KMS-11 (cell line): ENCODE results near the gene NSD1.

ENCODE experiments used
- H2AFZ ChIP-seq: fragments of 200-600 bp; sonication (generic); 2 replicates; pipeline ENCODE4 v1.6.1; 2016; ENCODE audit warnings: antibody characterized with exemption, mixed run types, low read depth
- H3K27ac ChIP-seq: fragments of 200-600 bp; sonication (generic); 2 replicates; pipeline ENCODE4 v1.6.1; 2016; ENCODE audit warnings: mild to moderate bottlenecking, mixed run types
- H3K27me3 ChIP-seq: fragments of 200-600 bp; sonication (generic); 2 replicates; pipeline ENCODE4 v1.6.1; 2017; ENCODE audit warnings: mild to moderate bottlenecking, low read depth, mixed run types, moderate library complexity; ENCODE audit not compliant: insufficient read depth
- H3K36me3 ChIP-seq: fragments of 200-600 bp; sonication (generic); 2 replicates; pipeline ENCODE4 v1.6.1; 2017; ENCODE audit warnings: mild to moderate bottlenecking, mixed run types; ENCODE audit not compliant: insufficient read depth
- H3K4me1 ChIP-seq: fragments of 200-600 bp; sonication (generic); 2 replicates; pipeline ENCODE4 v1.6.1; 2016; ENCODE audit warnings: mild to moderate bottlenecking, low read depth, mixed run types; ENCODE audit not compliant: poor library complexity, severe bottlenecking
- H3K4me2 ChIP-seq: fragments of 200-600 bp; sonication (generic); 2 replicates; pipeline ENCODE4 v1.7.0; 2016; ENCODE audit warnings: mild to moderate bottlenecking, mixed run types
- H3K4me3 ChIP-seq: fragments of 200-600 bp; sonication (generic); IDR thresholded peaks from 2 replicates; pipeline ENCODE4 v1.6.1; 2017; ENCODE audit warnings: low read depth, low read length, mixed read lengths; ENCODE audit not compliant: insufficient read depth
- H3K79me2 ChIP-seq: fragments of 200-600 bp; sonication (generic); 2 replicates; pipeline ENCODE4 v1.6.1; 2016; ENCODE audit warnings: low read depth, mixed run types; ENCODE audit not compliant: insufficient read depth
- H3K9ac ChIP-seq: fragments of 200-600 bp; sonication (generic); 2 replicates; pipeline ENCODE4 v1.6.1; 2016; ENCODE audit warnings: mild to moderate bottlenecking, mixed run types
- H4K20me1 ChIP-seq: fragments of 200-600 bp; sonication (generic); 2 replicates; pipeline ENCODE4 v1.6.1; 2016; ENCODE audit warnings: mild to moderate bottlenecking, mixed run types; ENCODE audit not compliant: insufficient read depth
- CTCF ChIP-seq: fragments of 200-600 bp; sonication (generic); conservative IDR thresholded peaks from 2 replicates; pipeline ENCODE4 v1.6.1; 2017; ENCODE audit warnings: low read depth, mild to moderate bottlenecking, antibody characterized with exemption, low read length, moderate library complexity, mixed read lengths

The NSD1 gene

GRCh38 chr5:177185993-177186392, 52.4 kb downstream of the NSD1 start:
- Histone ChIP-seq H3K9ac (no peak overlapping the region), H3K4me1 (no peaks in the 10 kb centered on the region), H3K4me2 (no peak overlapping the region), H3K36me3 (no peaks in the 10 kb centered on the region), H4K20me1 (no peaks in the 10 kb centered on the region), H3K27me3 (no peaks in the 10 kb centered on the region), H3K79me2 (no peaks in the 10 kb centered on the region), H3K27ac (no peak overlapping the region), H2AFZ (no peak overlapping the region), H3K4me3 (no peak overlapping the region)
- TF ChIP-seq CTCF = no peak

- Histone ChIP-seq H3K4me3 (no peak overlapping the region), H3K27ac (no peak overlapping the region), H3K27me3 (no peaks in the 10 kb centered on the region), H3K79me2 (no peaks in the 10 kb centered on the region), H2AFZ (no peak overlapping the region), H3K36me3 (no peaks in the 10 kb centered on the region), H3K4me1 (no peaks in the 10 kb centered on the region), H3K4me2 (no peak overlapping the region), H3K9ac (no peak overlapping the region), H4K20me1 (no peaks in the 10 kb centered on the region)
- TF ChIP-seq CTCF = no peak
Observed at GRCh38 chr5:177186645-177187044, 53.1 kb downstream of the NSD1 start.

GRCh38 chr5:177188775-177189174, 55.2 kb downstream of the NSD1 start:
- no peak overlapping the region for H3K4me2 ChIP-seq
- no peak overlapping the region for H3K27ac ChIP-seq
- H3K4me1 ChIP-seq = no peaks in the 10 kb centered on the region
- no peak overlapping the region for H2AFZ ChIP-seq
- no peak overlapping the region for H3K9ac ChIP-seq
- no peaks in the 10 kb centered on the region for H3K36me3 ChIP-seq
- no peak for TF ChIP-seq CTCF
- no peaks in the 10 kb centered on the region for H3K79me2 ChIP-seq
- no peaks in the 10 kb centered on the region for H3K27me3 ChIP-seq
- no peak overlapping the region for H3K4me3 ChIP-seq
- no peaks in the 10 kb centered on the region for H4K20me1 ChIP-seq

- H3K4me2 ChIP-seq = no peak overlapping the region
Observed at GRCh38 chr5:177189416-177189815, 55.8 kb downstream of the NSD1 start.

More at GRCh38 chr5:177189416-177189815, 55.8 kb downstream of the NSD1 start:
- Histone ChIP-seq H3K79me2 (no peaks in the 10 kb centered on the region), H4K20me1 (no peaks in the 10 kb centered on the region), H3K4me1 (no peaks in the 10 kb centered on the region), H3K36me3 (no peaks in the 10 kb centered on the region), H3K9ac (no peak overlapping the region), H2AFZ (no peak overlapping the region), H3K27me3 (no peaks in the 10 kb centered on the region), H3K27ac (no peak overlapping the region), H3K4me3 (no peak overlapping the region)
- TF ChIP-seq CTCF = no peak
